ENCODE data around the gene ADCK2.
"Not testable (repeated sequence)": the region's sequence is repeated elsewhere in the genome, so short reads cannot be mapped to it uniquely, and the experiment has no call there.

Gene ADCK2

DNA sequence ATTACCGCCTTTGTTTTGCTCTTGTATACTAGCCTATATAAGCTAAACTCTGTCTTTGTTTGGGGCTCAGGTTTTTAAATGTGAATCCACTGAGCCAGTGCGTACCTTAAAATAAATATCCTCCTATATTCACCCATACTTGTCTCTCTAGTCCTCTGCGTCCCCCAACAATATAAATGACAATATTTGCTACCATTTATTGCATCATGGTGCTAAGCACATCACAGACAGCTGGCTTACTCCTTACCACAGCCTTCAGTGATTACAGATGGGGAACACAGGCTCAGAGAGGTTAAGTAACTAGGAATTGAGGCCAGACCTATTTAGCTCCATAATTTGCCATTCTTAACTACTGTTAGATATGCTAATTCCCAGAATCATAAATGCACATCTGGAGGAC lies 3.4 kb upstream of the ADCK2 start:
- H3K27me3 ChIP-seq (ENCODE audit: insufficient read depth, poor library complexity, severe bottlenecking): no peaks in the 10 kb centered on the region
- DNase-seq (ENCODE audit: low read depth in 1 of 2, low spot score in 1 of 2): no peak

GRCh38 chr7:140669862-140670261 lies 2.9 kb upstream of the ADCK2 start:
- not testable (repeated sequence) for H3K4me3 ChIP-seq (replicated peaks; ENCODE audit: insufficient read depth, low read length); H3K27me3 ChIP-seq (ENCODE audit: insufficient read depth, poor library complexity, severe bottlenecking); H3K27ac ChIP-seq (replicated peaks); DNase-seq (ENCODE audit: low read depth in 1 of 2, low spot score in 1 of 2)

More for the DNA sequence above, 3.4 kb upstream of the ADCK2 start:
- TF ChIP-seq GABPA (IDR thresholded peaks at IDR 0.05; ENCODE audit: low read depth): no peak
- TF ChIP-seq, protein P1, sequence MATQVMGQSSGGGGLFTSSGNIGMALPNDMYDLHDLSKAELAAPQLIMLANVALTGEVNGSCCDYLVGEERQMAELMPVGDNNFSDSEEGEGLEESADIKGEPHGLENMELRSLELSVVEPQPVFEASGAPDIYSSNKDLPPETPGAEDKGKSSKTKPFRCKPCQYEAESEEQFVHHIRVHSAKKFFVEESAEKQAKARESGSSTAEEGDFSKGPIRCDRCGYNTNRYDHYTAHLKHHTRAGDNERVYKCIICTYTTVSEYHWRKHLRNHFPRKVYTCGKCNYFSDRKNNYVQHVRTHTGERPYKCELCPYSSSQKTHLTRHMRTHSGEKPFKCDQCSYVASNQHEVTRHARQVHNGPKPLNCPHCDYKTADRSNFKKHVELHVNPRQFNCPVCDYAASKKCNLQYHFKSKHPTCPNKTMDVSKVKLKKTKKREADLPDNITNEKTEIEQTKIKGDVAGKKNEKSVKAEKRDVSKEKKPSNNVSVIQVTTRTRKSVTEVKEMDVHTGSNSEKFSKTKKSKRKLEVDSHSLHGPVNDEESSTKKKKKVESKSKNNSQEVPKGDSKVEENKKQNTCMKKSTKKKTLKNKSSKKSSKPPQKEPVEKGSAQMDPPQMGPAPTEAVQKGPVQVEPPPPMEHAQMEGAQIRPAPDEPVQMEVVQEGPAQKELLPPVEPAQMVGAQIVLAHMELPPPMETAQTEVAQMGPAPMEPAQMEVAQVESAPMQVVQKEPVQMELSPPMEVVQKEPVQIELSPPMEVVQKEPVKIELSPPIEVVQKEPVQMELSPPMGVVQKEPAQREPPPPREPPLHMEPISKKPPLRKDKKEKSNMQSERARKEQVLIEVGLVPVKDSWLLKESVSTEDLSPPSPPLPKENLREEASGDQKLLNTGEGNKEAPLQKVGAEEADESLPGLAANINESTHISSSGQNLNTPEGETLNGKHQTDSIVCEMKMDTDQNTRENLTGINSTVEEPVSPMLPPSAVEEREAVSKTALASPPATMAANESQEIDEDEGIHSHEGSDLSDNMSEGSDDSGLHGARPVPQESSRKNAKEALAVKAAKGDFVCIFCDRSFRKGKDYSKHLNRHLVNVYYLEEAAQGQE (IDR thresholded peaks at IDR 0.05; ENCODE audit: insufficient replicate concordance, low read depth): no peak
- TF ChIP-seq SPI1 (IDR thresholded peaks at IDR 0.05; ENCODE audit: borderline replicate concordance, low read depth): no peak
- no peak for TF ChIP-seq POLR2AphosphoS5 (IDR thresholded peaks at IDR 0.05; ENCODE audit: low read depth)
- no peak for TF ChIP-seq CTCF (IDR thresholded peaks at IDR 0.05; ENCODE audit: insufficient read depth, low read length)
- Histone ChIP-seq H3K27ac (replicated peaks) (no peak overlapping the region), H3K4me3 (replicated peaks; ENCODE audit: insufficient read depth, low read length) (no peak overlapping the region)

- TF ChIP-seq, protein P1 (IDR thresholded peaks at IDR 0.05; ENCODE audit: insufficient replicate concordance, low read depth): no peak
- no peak for TF ChIP-seq GABPA (IDR thresholded peaks at IDR 0.05; ENCODE audit: low read depth)
- TF ChIP-seq POLR2AphosphoS5 (IDR thresholded peaks at IDR 0.05; ENCODE audit: low read depth): no peak
- no peak for TF ChIP-seq CTCF (IDR thresholded peaks at IDR 0.05; ENCODE audit: insufficient read depth, low read length)
- no peak for TF ChIP-seq SPI1 (IDR thresholded peaks at IDR 0.05; ENCODE audit: borderline replicate concordance, low read depth)
- no peak overlapping the region for H3K27ac ChIP-seq (replicated peaks)
- no peaks in the 10 kb centered on the region for H3K27me3 ChIP-seq (ENCODE audit: insufficient read depth, poor library complexity, severe bottlenecking)
- DNase-seq (ENCODE audit: low read depth in 1 of 2, low spot score in 1 of 2): no peak
- no peak overlapping the region for H3K4me3 ChIP-seq (replicated peaks; ENCODE audit: insufficient read depth, low read length)
These were observed 2.3 kb upstream of the ADCK2 start for GRCh38 chr7:140670343-140670935.

- TF ChIP-seq GABPA (IDR thresholded peaks at IDR 0.05; ENCODE audit: low read depth): no peak
- TF ChIP-seq, protein P1 (IDR thresholded peaks at IDR 0.05; ENCODE audit: insufficient replicate concordance, low read depth): no peak
- TF ChIP-seq SPI1 (IDR thresholded peaks at IDR 0.05; ENCODE audit: borderline replicate concordance, low read depth): no peak
- TF ChIP-seq POLR2AphosphoS5 (IDR thresholded peaks at IDR 0.05; ENCODE audit: low read depth): no peak
- TF ChIP-seq CTCF (IDR thresholded peaks at IDR 0.05; ENCODE audit: insufficient read depth, low read length): no peak
- DNase-seq (ENCODE audit: low read depth in 1 of 2, low spot score in 1 of 2): no peak
- Histone ChIP-seq H3K27me3 (ENCODE audit: insufficient read depth, poor library complexity, severe bottlenecking) (no peaks in the 10 kb centered on the region), H3K27ac (replicated peaks) (no peak overlapping the region), H3K4me3 (replicated peaks; ENCODE audit: insufficient read depth, low read length) (no peak overlapping the region)
These were observed 779 bp upstream of the ADCK2 start for GRCh38 chr7:140671966-140672365.
